ENCODE data around the gene NTN1.

DNA sequence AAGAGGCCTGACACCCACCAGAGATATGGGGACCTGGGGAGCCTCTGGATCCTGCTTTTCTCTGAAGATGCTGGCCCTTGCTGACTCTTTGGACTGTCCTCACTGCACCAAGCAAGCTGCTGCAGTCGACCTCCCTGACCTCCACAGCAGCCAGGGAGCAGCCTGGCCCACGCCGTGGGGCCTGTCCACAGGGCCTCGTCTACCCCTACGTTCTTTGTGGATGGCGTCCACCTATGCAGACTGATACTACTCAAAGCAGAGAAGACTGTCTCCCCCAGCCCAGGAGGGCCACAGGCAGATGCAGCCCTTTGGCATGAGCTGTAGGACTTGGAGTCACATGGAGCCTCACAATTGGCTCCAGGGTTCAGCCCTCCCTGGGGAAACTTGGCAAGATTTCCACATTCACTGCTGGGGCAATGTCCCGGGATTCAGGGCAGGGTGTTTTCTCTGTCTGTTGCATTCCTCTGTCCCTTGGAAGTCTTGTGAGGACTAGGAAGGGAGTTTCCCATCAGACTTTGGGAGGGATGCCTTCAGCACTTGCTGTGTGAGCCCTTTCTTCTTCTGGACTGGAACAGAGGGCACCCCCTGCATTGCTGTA lies 152.2 kb downstream of the NTN1 start:
- TF ChIP-seq, protein P1, sequence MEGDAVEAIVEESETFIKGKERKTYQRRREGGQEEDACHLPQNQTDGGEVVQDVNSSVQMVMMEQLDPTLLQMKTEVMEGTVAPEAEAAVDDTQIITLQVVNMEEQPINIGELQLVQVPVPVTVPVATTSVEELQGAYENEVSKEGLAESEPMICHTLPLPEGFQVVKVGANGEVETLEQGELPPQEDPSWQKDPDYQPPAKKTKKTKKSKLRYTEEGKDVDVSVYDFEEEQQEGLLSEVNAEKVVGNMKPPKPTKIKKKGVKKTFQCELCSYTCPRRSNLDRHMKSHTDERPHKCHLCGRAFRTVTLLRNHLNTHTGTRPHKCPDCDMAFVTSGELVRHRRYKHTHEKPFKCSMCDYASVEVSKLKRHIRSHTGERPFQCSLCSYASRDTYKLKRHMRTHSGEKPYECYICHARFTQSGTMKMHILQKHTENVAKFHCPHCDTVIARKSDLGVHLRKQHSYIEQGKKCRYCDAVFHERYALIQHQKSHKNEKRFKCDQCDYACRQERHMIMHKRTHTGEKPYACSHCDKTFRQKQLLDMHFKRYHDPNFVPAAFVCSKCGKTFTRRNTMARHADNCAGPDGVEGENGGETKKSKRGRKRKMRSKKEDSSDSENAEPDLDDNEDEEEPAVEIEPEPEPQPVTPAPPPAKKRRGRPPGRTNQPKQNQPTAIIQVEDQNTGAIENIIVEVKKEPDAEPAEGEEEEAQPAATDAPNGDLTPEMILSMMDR (CRISPR knock-in tag; IDR thresholded peaks at IDR 0.05): no peak
- TF ChIP-seq ZNF253 (CRISPR knock-in tag; IDR thresholded peaks at IDR 0.05; ENCODE audit: borderline replicate concordance) (no peak), CCDC6 (CRISPR knock-in tag; IDR thresholded peaks at IDR 0.05) (no peak), NFATC3 (CRISPR knock-in tag; IDR thresholded peaks at IDR 0.05) (no peak), NFIC (IDR thresholded peaks at IDR 0.05; ENCODE audit: low read length) (no peak)
- TF ChIP-seq, protein P2, sequence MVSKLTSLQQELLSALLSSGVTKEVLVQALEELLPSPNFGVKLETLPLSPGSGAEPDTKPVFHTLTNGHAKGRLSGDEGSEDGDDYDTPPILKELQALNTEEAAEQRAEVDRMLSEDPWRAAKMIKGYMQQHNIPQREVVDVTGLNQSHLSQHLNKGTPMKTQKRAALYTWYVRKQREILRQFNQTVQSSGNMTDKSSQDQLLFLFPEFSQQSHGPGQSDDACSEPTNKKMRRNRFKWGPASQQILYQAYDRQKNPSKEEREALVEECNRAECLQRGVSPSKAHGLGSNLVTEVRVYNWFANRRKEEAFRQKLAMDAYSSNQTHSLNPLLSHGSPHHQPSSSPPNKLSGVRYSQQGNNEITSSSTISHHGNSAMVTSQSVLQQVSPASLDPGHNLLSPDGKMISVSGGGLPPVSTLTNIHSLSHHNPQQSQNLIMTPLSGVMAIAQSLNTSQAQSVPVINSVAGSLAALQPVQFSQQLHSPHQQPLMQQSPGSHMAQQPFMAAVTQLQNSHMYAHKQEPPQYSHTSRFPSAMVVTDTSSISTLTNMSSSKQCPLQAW (CRISPR knock-in tag; IDR thresholded peaks at IDR 0.05): no peak

Measured in HepG2 (cell line).